ENCODE data around the gene HDAC4. TPM values are rescaled to one million over a fixed set of nuclear protein-coding genes. Genes with fewer than 3 reads are reported as not detected.

Gene HDAC4
- polyA plus RNA-seq, 3 donors, result 12.3 to 22.6 (median 14.5) TPM

GRCh38 chr2:239142296-239142695, 258.5 kb downstream of the HDAC4 start:
- DNase-seq (ENCODE audit: extremely low read depth in 1 of 11, low read depth in 9 of 11, low spot score in 4 of 11), result no peak

- DNase-seq (ENCODE audit: extremely low read depth in 1 of 11, low read depth in 9 of 11, low spot score in 4 of 11), result no peak
Measured at GRCh38 chr2:239141021-239141760, 259.6 kb downstream of the HDAC4 start.

- no peak for DNase-seq (ENCODE audit: extremely low read depth in 1 of 11, low read depth in 9 of 11, low spot score in 4 of 11)
Measured at GRCh38 chr2:239140346-239141020, 260.3 kb downstream of the HDAC4 start.

- no peak for DNase-seq (ENCODE audit: extremely low read depth in 1 of 11, low read depth in 9 of 11, low spot score in 4 of 11)
Measured at GRCh38 chr2:239139566-239139965, 261.3 kb downstream of the HDAC4 start.

- DNase-seq (ENCODE audit: extremely low read depth in 1 of 11, low read depth in 9 of 11, low spot score in 4 of 11), result no peak
Measured at GRCh38 chr2:239139101-239139500, 261.7 kb downstream of the HDAC4 start.

- no peak for DNase-seq (ENCODE audit: extremely low read depth in 1 of 11, low read depth in 9 of 11, low spot score in 4 of 11)
Measured at GRCh38 chr2:239138610-239139009, 262.2 kb downstream of the HDAC4 start.

GRCh38 chr2:239137898-239138283, 262.9 kb downstream of the HDAC4 start:
- no peak for DNase-seq (ENCODE audit: extremely low read depth in 1 of 11, low read depth in 9 of 11, low spot score in 4 of 11)

GRCh38 chr2:239137165-239137897, 263.5 kb downstream of the HDAC4 start:
- no peak for DNase-seq (ENCODE audit: extremely low read depth in 1 of 11, low read depth in 9 of 11, low spot score in 4 of 11)

GRCh38 chr2:239136762-239137161, 264.1 kb downstream of the HDAC4 start:
- no peak for DNase-seq (ENCODE audit: extremely low read depth in 1 of 11, low read depth in 9 of 11, low spot score in 4 of 11)

- no peak for DNase-seq (ENCODE audit: extremely low read depth in 1 of 11, low read depth in 9 of 11, low spot score in 4 of 11)
Measured at GRCh38 chr2:239136203-239136602, 264.6 kb downstream of the HDAC4 start.

- DNase-seq (ENCODE audit: extremely low read depth in 1 of 11, low read depth in 9 of 11, low spot score in 4 of 11), result no peak
Measured at GRCh38 chr2:239135531-239135930, 265.3 kb downstream of the HDAC4 start.

- no peak for DNase-seq (ENCODE audit: extremely low read depth in 1 of 11, low read depth in 9 of 11, low spot score in 4 of 11)
Measured at GRCh38 chr2:239133945-239134570, 266.8 kb downstream of the HDAC4 start.

GRCh38 chr2:239132786-239133185, 268.0 kb downstream of the HDAC4 start:
- no peak for DNase-seq (ENCODE audit: extremely low read depth in 1 of 11, low read depth in 9 of 11, low spot score in 4 of 11)

GRCh38 chr2:239132156-239132709, 268.6 kb downstream of the HDAC4 start:
- DNase-seq (ENCODE audit: extremely low read depth in 1 of 11, low read depth in 9 of 11, low spot score in 4 of 11), result no peak

- DNase-seq (ENCODE audit: extremely low read depth in 1 of 11, low read depth in 9 of 11, low spot score in 4 of 11), result no peak
Measured at GRCh38 chr2:239131521-239131920, 269.3 kb downstream of the HDAC4 start.

GRCh38 chr2:239130786-239131325, 270.0 kb downstream of the HDAC4 start:
- DNase-seq (ENCODE audit: extremely low read depth in 1 of 11, low read depth in 9 of 11, low spot score in 4 of 11), result no peak

- no peak for DNase-seq (ENCODE audit: extremely low read depth in 1 of 11, low read depth in 9 of 11, low spot score in 4 of 11)
Measured at GRCh38 chr2:239130041-239130440, 270.8 kb downstream of the HDAC4 start.

GRCh38 chr2:239129147-239129920, 271.5 kb downstream of the HDAC4 start:
- no peak for DNase-seq (ENCODE audit: extremely low read depth in 1 of 11, low read depth in 9 of 11, low spot score in 4 of 11)
